K562 (cell line): ENCODE data around the gene ANKRD60. TPM values are rescaled to one million over a fixed set of nuclear protein-coding genes. Genes with fewer than 3 reads are reported as not detected.
A peak's percentile ranks its signal among the peaks of the same experiment; 100 is the strongest.

Source experiments
- ATAC-seq: fragments of 200-7000 bp; cut with Tn5 transposase; 3 replicates; pipeline ENCODE4 v1.9.1; 2020; ENCODE audit warnings: moderate library complexity
- BruUV-seq: library from RNA; stranded (reverse); fragments of 400-500 nt; replicated peaks from 2 replicates; lab custom pipeline; 2021; lab: Mats Ljungman, UMichigan
- CTCF ChIA-PET: fragments of 300-600 bp; formaldehyde crosslinking; extraction: SDS; loops from one replicate; lab custom pipeline; 2021; ENCODE audit warnings: low intra/inter-chr PET ratio; lab: Yijun Ruan, JAX
- POLR2A ChIA-PET: fragments of 300-600, 350-650 bp; sonication (Branson Sonifier 250); formaldehyde crosslinking; extraction: SDS; loops from one replicate; lab custom pipeline; 2021; ENCODE audit warnings: antibody characterized with exemption, inconsistent platforms; lab: Yijun Ruan, JAX
- DNase-seq, 4 experiments: peaks; one replicate each; pipeline versions ENCODE4 v3.0.0 to v3.0.0-alpha.2; 2011 to 2018; ENCODE audit warnings: low spot score in 3 of 4, mixed read lengths in 3 of 4; ENCODE audit errors: extremely low read depth in 1 of 4
- FAIRE-seq: peaks from 2 replicates; lab custom pipeline; 2011; peaks lifted over from hg19 to GRCh38; lab: Jason Lieb, UNC
- H2AFZ ChIP-seq: 2 replicates; pipeline ENCODE4 v1.6.0; 2011; ENCODE audit warnings: low read depth, low read length, control low read depth, inconsistent platforms
- H3K27ac ChIP-seq: fragments of 200-600 bp; 3 replicates; pipeline ENCODE4 v1.8.0; 2011; ENCODE audit warnings: low read depth, mild to moderate bottlenecking, control low read depth, inconsistent platforms, low read length, moderate library complexity, mixed read lengths; ENCODE audit errors: extremely low read depth
- H3K27me3 ChIP-seq, 2 experiments: fragments of 300-600 bp in 1 of 2; 2 replicates in 1 of 2; 3 replicates in 1 of 2; pipeline versions ENCODE4 v1.6.0 to v1.8.0; 2011; ENCODE audit warnings: inconsistent platforms in 2 of 2, low read length in 2 of 2, mild to moderate bottlenecking in 1 of 2, mixed read lengths in 1 of 2, moderate library complexity in 1 of 2; ENCODE audit not compliant: control insufficient read depth in 2 of 2, insufficient read depth in 2 of 2
- H3K36me3 ChIP-seq: fragments of 300-600 bp; 3 replicates; pipeline ENCODE4 v1.8.0; 2011; ENCODE audit warnings: mild to moderate bottlenecking, low read length, inconsistent platforms; ENCODE audit not compliant: control insufficient read depth, insufficient read depth
- H3K4me1 ChIP-seq, 2 experiments: fragments of 200-600 bp in 1 of 2; replicated peaks in 1 of 2; 2 replicates in 1 of 2; 3 replicates in 1 of 2; pipeline versions ENCODE4 v1.5.1 to v1.8.0; 2011; ENCODE audit warnings: inconsistent platforms in 2 of 2, low read length in 2 of 2, mild to moderate bottlenecking in 1 of 2, mixed read lengths in 1 of 2, moderate library complexity in 1 of 2; ENCODE audit not compliant: control insufficient read depth in 2 of 2, insufficient read depth in 2 of 2
- H3K4me2 ChIP-seq: 2 replicates; pipeline ENCODE4 v1.6.1; 2011; ENCODE audit warnings: low read length, control low read depth, inconsistent platforms, mixed read lengths; ENCODE audit not compliant: insufficient read depth
- H3K4me3 ChIP-seq: fragments of 200-600 bp; sonication (generic), shearing (Covaris generic); 2 replicates; pipeline ENCODE4 v1.5.1; 2016; ENCODE audit warnings: control low read depth, inconsistent platforms
- H3K79me2 ChIP-seq: fragments of 200-600 bp; 3 replicates; pipeline ENCODE4 v1.8.0; 2011; ENCODE audit warnings: low read length, inconsistent platforms; ENCODE audit not compliant: control insufficient read depth, insufficient read depth
- H3K9ac ChIP-seq, 2 experiments: 2 replicates each; pipeline versions ENCODE4 v1.6.0 to v1.6.1; 2011; ENCODE audit warnings: low read depth in 2 of 2, low read length in 2 of 2, control low read depth in 1 of 2, inconsistent platforms in 1 of 2, mild to moderate bottlenecking in 1 of 2, mixed read lengths in 1 of 2; ENCODE audit not compliant: insufficient read depth in 1 of 2
- H3K9me1 ChIP-seq: one replicate; pipeline ENCODE4 v1.6.0; 2011; ENCODE audit warnings: inconsistent platforms, mild to moderate bottlenecking, low read length, moderate library complexity; ENCODE audit not compliant: control insufficient read depth, insufficient read depth
- H3K9me3 ChIP-seq: replicated peaks from 2 replicates; pipeline ENCODE4 v1.5.1; 2011; ENCODE audit warnings: low read depth, low read length, inconsistent platforms; ENCODE audit not compliant: control insufficient read depth, insufficient read depth
- H4K20me1 ChIP-seq: replicated peaks from 2 replicates; pipeline ENCODE4 v1.6.1; 2011; ENCODE audit warnings: low read length, inconsistent platforms, mixed read lengths; ENCODE audit not compliant: control insufficient read depth, insufficient read depth
- BHLHE40 ChIP-seq: IDR thresholded peaks from 2 replicates; pipeline ENCODE4 v1.6.1; 2011; ENCODE audit warnings: low read length, improper control_type of control experiment
- BRD9 ChIP-seq: fragments of 450-650 bp; IDR thresholded peaks from 2 replicates; pipeline ENCODE4 v1.6.1; 2018; ENCODE audit warnings: low read depth; ENCODE audit not compliant: partially characterized antibody
- CBFB ChIP-seq: sonication (generic); formaldehyde crosslinking; IDR thresholded peaks from 2 replicates; pipeline ENCODE4 v1.4.0; 2020; ENCODE audit warnings: mild to moderate bottlenecking, missing genetic modification reagents
- CC2D1A ChIP-seq: fragments of 450-650 bp; IDR thresholded peaks from 2 replicates; pipeline ENCODE4 v1.6.1; 2017; ENCODE audit warnings: mild to moderate bottlenecking
- CHD4 ChIP-seq: fragments of 200-600 bp; sonication (generic); IDR thresholded peaks from 3 replicates; pipeline ENCODE4 v1.6.1; 2012; ENCODE audit warnings: low read depth, mild to moderate bottlenecking, mixed read lengths, low read length, inconsistent platforms; ENCODE audit not compliant: insufficient read depth, insufficient replicate concordance, poor library complexity, severe bottlenecking
- ETV6 ChIP-seq, 3 experiments: fragments of 150-350 bp in 1 of 3; sonication (generic) in 1 of 3; formaldehyde crosslinking in 1 of 3; IDR thresholded peaks; 2 replicates each; pipeline versions ENCODE4 v1.6.1 to v1.8.0; 2014 to 2022; ENCODE audit warnings: borderline replicate concordance in 2 of 3, low read depth in 2 of 3, antibody characterized with exemption in 1 of 3, low read length in 1 of 3, mild to moderate bottlenecking in 1 of 3, missing genetic modification reagents in 1 of 3
- ILF3 ChIP-seq: fragments of 450-650 bp; IDR thresholded peaks from 2 replicates; pipeline ENCODE4 v1.6.1; 2018; ENCODE audit warnings: antibody characterized with exemption, mild to moderate bottlenecking, moderate library complexity, borderline replicate concordance
- KDM1A ChIP-seq, 2 experiments: fragments of 450-650 bp; IDR thresholded peaks; 2 replicates each; pipeline ENCODE4 v1.6.1; 2016; ENCODE audit warnings: mild to moderate bottlenecking in 2 of 2
- MECOM ChIP-seq: fragments of 250-450 bp; sonication (Bioruptor Pico); IDR thresholded peaks from 2 replicates; pipeline ENCODE4 v1.8.0; 2022; ENCODE audit warnings: inconsistent platforms
- MLLT1 ChIP-seq, 2 experiments: fragments of 450-650 bp; IDR thresholded peaks; 2 replicates each; pipeline ENCODE4 v1.6.1; 2016
- PPARD ChIP-seq: fragments of 250-450 bp; sonication (Bioruptor Pico); IDR thresholded peaks from 2 replicates; pipeline ENCODE4 v1.8.0; 2022; ENCODE audit warnings: inconsistent platforms, mild to moderate bottlenecking, moderate library complexity
- RNF219 ChIP-seq: fragments of 250-450 bp; sonication (Bioruptor Pico); IDR thresholded peaks from 2 replicates; pipeline ENCODE4 v1.5.0; 2022; ENCODE audit warnings: mild to moderate bottlenecking
- SMC3 ChIP-seq: conservative IDR thresholded peaks from 2 replicates; pipeline ENCODE4 v1.6.1; 2011; ENCODE audit warnings: low read depth, low read length, improper control_type of control experiment; ENCODE audit not compliant: insufficient read depth
- TAL1 ChIP-seq: fragments of 450-650 bp; IDR thresholded peaks from 2 replicates; pipeline ENCODE4 v1.6.1; 2016; ENCODE audit warnings: mild to moderate bottlenecking
- THRB ChIP-seq: fragments of 450-650 bp; formaldehyde crosslinking; conservative IDR thresholded peaks from 2 replicates; pipeline ENCODE4 v1.4.0; 2022; ENCODE audit warnings: mild to moderate bottlenecking, missing genetic modification characterization
- U2AF2 ChIP-seq: fragments of 200-400 bp; formaldehyde crosslinking; optimal IDR thresholded peaks from 2 replicates; pipeline ENCODE3; 2017; ENCODE audit warnings: low read depth, mild to moderate bottlenecking, low read length
- ZNF274 ChIP-seq: IDR thresholded peaks from 2 replicates; pipeline ENCODE4 v1.6.1; 2011; ENCODE audit warnings: low read depth, mild to moderate bottlenecking, low read length, moderate library complexity, borderline replicate concordance
- WGBS: fragments of 100-300 bp; shearing (Covaris generic); methylation state at CpG from one replicate; pipeline ENCODE4 v1.1.6; 2016; ENCODE audit warnings: low coverage, mixed read lengths; ENCODE audit not compliant: insufficient coverage; ENCODE audit errors: missing lambda C conversion rate; 5-methylcytosine and 5-hydroxymethylcytosine counted together
- in situ Hi-C: fragments of 300-500 bp; cut with MboI; formaldehyde crosslinking; loops from 4 replicates; pipeline ENCODE4 v1.15.0; 2018; ENCODE audit warnings: inconsistent platforms, mixed read lengths
- intact Hi-C: fragments of 100-400 bp; cut with micrococcal nuclease; formaldehyde crosslinking; loops from 2 replicates; pipeline ENCODE4 v1.14.2; 2022
- polyA plus RNA-seq, 8 experiments: library from polyadenylated mRNA; depleted of rRNA in 4 of 8; stranded (reverse) in 5 of 8; unstranded in 3 of 8; fragments of >200 nt; fragmentation: Nextera tagmentation in 2 of 8; fragmentation: Illumina TruSeq in 1 of 8; extraction: Ambion mirVana in 2 of 8; extraction: Trizol in 1 of 8; gene quantifications; 2 replicates each; pipeline versions ENCODE4 v1.2.1 to v1.2.3, GENCODE V29; 2011 to 2014; ENCODE audit warnings: inconsistent platforms in 1 of 8, missing spikeins in 1 of 8
- total RNA-seq, 7 experiments: library from RNA; depleted of rRNA in 6 of 7; stranded (reverse); fragments of >200 nt in 6 of 7; fragmentation: Illumina TruSeq in 2 of 7; extraction: Trizol in 2 of 7; gene quantifications; 2 replicates each; pipeline versions ENCODE4 v1.2.1 to v1.2.3, GENCODE V29; 2011 to 2021; ENCODE audit warnings: low replicate concordance in 1 of 7

Gene ANKRD60
- total and polyA plus RNA-seq, 9 of the 15 experiments (the other 6 are each of a cell fraction or from before 2014, with no cell fraction given): not detected

- H3K4me1 ChIP-seq: peaks cover 0 to 3% of the 10 kb centered on the region in 2 experiments; a peak in 1 of 5 replicates
- CTCF ChIA-PET: no interaction called here
- H3K9me3 ChIP-seq: no peaks in the 10 kb centered on the region
- H3K36me3 ChIP-seq: no peaks in the 10 kb centered on the region
- H3K4me3 ChIP-seq: no peak overlapping the region
- no peak overlapping the region for H2AFZ ChIP-seq
- DNase-seq: no peak
- no peak overlapping the region for H3K4me2 ChIP-seq
- 9% methylated on average over 16 of the region's 24 CpGs for WGBS
- H3K9ac ChIP-seq: no peak overlapping the region
- no peak for FAIRE-seq
- peak; percentile 51; the same call in 2 of the 3 replicates for ATAC-seq
- H3K79me2 ChIP-seq: no peaks in the 10 kb centered on the region
- peaks cover 17 to 38% of the 10 kb centered on the region in 2 experiments; a peak in 3 of 5 replicates for H3K27me3 ChIP-seq
- no peaks in the 10 kb centered on the region for H3K9me1 ChIP-seq
- BruUV-seq: no TSS peak
- POLR2A ChIA-PET: interaction anchor here (1.6 kb wide), 1 partner anchor 12 kb away, joined by 4 read pairs; no protein-coding TSS in a partner anchor
- intact Hi-C loops (no loop called here), in situ Hi-C loops (no loop called here)
- H3K27ac ChIP-seq: no peak overlapping the region
- H4K20me1 ChIP-seq: peaks cover 11% of the 10 kb centered on the region; the same call in 1 of the 2 replicates
- TF ChIP-seq SMC3: no peak
- TF ChIP-seq RNF219: no peak
- no peak for TF ChIP-seq U2AF2
- no peak for TF ChIP-seq ILF3
- TF ChIP-seq BHLHE40: no peak
- TF ChIP-seq MECOM: no peak
- TF ChIP-seq ZNF274: no peak
- no peak for TF ChIP-seq BRD9
- no peak for TF ChIP-seq CC2D1A
- no peak for TF ChIP-seq THRB
- TF ChIP-seq ETV6 (IDR thresholded peaks at IDR 0.05; ENCODE audit: borderline replicate concordance in 1 of 2, low read depth in 2 of 2, low read length in 1 of 2): no peak
- no peak for TF ChIP-seq ETV6 (CRISPR knock-in tag; IDR thresholded peaks at IDR 0.05; ENCODE audit: borderline replicate concordance)
- TF ChIP-seq PPARD (CRISPR knock-in tag): no peak
- no peak for TF ChIP-seq CBFB
- no peak for TF ChIP-seq KDM1A (IDR thresholded peaks at IDR 0.05)
- TF ChIP-seq CHD4: no peak
- TF ChIP-seq TAL1: no peak
- TF ChIP-seq MLLT1 (IDR thresholded peaks at IDR 0.05): no peak
Observed at GRCh38 chr20:58196402-58197184, 31.9 kb downstream of the ANKRD60 start.
